Mucosa of rectum (tissue), 2 donors: ENCODE results near the gene GNAL.

Source experiments
- H3K27ac ChIP-seq, 2 donors: one replicate each; pipeline ENCODE4 v1.7.0; 2013; ENCODE audit warnings: inconsistent platforms in 2 of 2, low read depth in 2 of 2, low read length in 2 of 2
- H3K27me3 ChIP-seq, 2 donors: one replicate each; pipeline ENCODE4 v1.7.0; 2013; ENCODE audit warnings: low read length in 2 of 2; ENCODE audit not compliant: control insufficient read depth in 2 of 2, insufficient read depth in 2 of 2
- H3K36me3 ChIP-seq, 2 donors: one replicate each; pipeline ENCODE4 v1.7.0; 2013; ENCODE audit warnings: low read length in 2 of 2; ENCODE audit not compliant: control insufficient read depth in 2 of 2, insufficient read depth in 2 of 2
- H3K4me1 ChIP-seq, 2 donors: one replicate each; pipeline ENCODE4 v1.7.0; 2013; ENCODE audit warnings: low read length in 2 of 2, mild to moderate bottlenecking in 1 of 2; ENCODE audit not compliant: control insufficient read depth in 2 of 2, insufficient read depth in 2 of 2
- H3K4me3 ChIP-seq, 2 donors: one replicate each; pipeline ENCODE4 v1.7.0; 2013; ENCODE audit warnings: low read length in 2 of 2
- H3K9ac ChIP-seq, 2 donors: one replicate each; pipeline ENCODE4 v1.7.0; 2013; ENCODE audit warnings: low read length in 2 of 2, low read depth in 1 of 2, mild to moderate bottlenecking in 1 of 2
- H3K9me3 ChIP-seq, 2 donors: one replicate each; pipeline ENCODE4 v1.7.0; 2013; ENCODE audit warnings: low read length in 2 of 2; ENCODE audit not compliant: control insufficient read depth in 2 of 2
- donor health status: healthy.
- donor health status: Normal muscosa, but diverticular disease.

The GNAL gene

DNA sequence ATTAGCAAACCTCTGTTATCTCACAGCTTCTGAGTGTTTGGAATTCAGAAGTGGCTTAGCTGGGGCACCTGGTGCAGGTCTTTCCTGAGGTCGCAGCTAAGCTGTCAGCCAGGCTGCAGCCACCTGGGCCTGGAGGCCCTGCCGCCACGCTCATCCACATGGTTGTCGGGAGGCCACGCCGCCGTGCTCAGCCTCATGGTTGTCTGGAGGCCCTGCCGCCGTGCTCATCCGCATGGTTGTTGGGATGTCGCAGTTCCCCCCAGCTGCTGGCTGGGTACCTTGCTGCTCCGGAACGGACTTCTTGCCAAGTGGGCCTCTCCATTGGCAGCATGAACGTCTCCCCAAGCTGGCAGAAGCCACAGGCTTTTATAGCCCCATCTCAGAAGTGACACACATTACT lies 243.3 kb downstream of the GNAL start:
- no peak overlapping the region for H3K4me3 ChIP-seq
- no peaks in the 10 kb centered on the region for H3K27me3 ChIP-seq

More for the DNA sequence above, 243.3 kb downstream of the GNAL start:
- Histone ChIP-seq H3K9me3 (no peaks in the 10 kb centered on the region), H3K9ac (no peak overlapping the region), H3K36me3 (no peaks in the 10 kb centered on the region), H3K27ac (no peak overlapping the region), H3K4me1 (no peaks in the 10 kb centered on the region)
